Caco-2 (cell line): ENCODE results near the gene LRP6. TPM values are rescaled to one million over a fixed set of nuclear protein-coding genes. Genes with fewer than 3 reads are reported as not detected.

Experiments
- BruUV-seq: library from RNA; stranded (reverse); fragments of 400-500 nt; replicated peaks from 2 replicates; lab custom pipeline; 2021; lab: Mats Ljungman, UMichigan
- CTCF ChIA-PET: fragments of 300-600 bp; sonication (Branson Sonifier 250); formaldehyde crosslinking; loops from one replicate; lab custom pipeline; 2022; ENCODE audit warnings: antibody characterized with exemption; lab: Charles Lee
- POLR2A ChIA-PET: fragments of 300-600 bp; sonication (Branson Sonifier 250); formaldehyde crosslinking; loops from one replicate; lab custom pipeline; 2022; ENCODE audit warnings: antibody characterized with exemption; lab: Charles Lee
- DNase-seq, 2 experiments: peaks; one replicate each; pipeline versions ENCODE4 v3.0.0 to v3.0.0-alpha.2; 2020 to 2022
- H3K27me3 ChIP-seq: replicated peaks from 2 replicates; pipeline ENCODE4 v1.6.0; 2011; ENCODE audit warnings: low read length; ENCODE audit not compliant: control insufficient read depth, insufficient read depth
- H3K36me3 ChIP-seq: 2 replicates; pipeline ENCODE4 v1.5.1; 2011; ENCODE audit warnings: low read length; ENCODE audit not compliant: control insufficient read depth, insufficient read depth
- H3K4me1 ChIP-seq: fragments of 250-450 bp; sonication (Bioruptor Pico); 2 replicates; pipeline ENCODE4 v1.5.1; 2020; ENCODE audit warnings: mild to moderate bottlenecking
- H3K4me3 ChIP-seq: 2 replicates; pipeline ENCODE4 v1.5.1; 2011; ENCODE audit warnings: low read depth, mild to moderate bottlenecking, control low read depth, low read length
- H3K9me3 ChIP-seq: fragments of 250-450 bp; sonication (Bioruptor Pico); 2 replicates; pipeline ENCODE4 v1.5.1; 2020; ENCODE audit warnings: mild to moderate bottlenecking, moderate library complexity
- H3K27ac Mint-ChIP-seq: one replicate; pipeline ENCODE4 v1.8.0; 2022; ENCODE audit warnings: mixed read lengths; ENCODE audit not compliant: unreplicated experiment
- H3K27me3 Mint-ChIP-seq: one replicate; pipeline ENCODE4 v1.8.0; 2022; ENCODE audit warnings: mixed read lengths; ENCODE audit not compliant: insufficient read depth, unreplicated experiment
- H3K36me3 Mint-ChIP-seq: one replicate; pipeline ENCODE4 v1.8.0; 2022; ENCODE audit warnings: mild to moderate bottlenecking, mixed read lengths; ENCODE audit not compliant: insufficient read depth, unreplicated experiment
- H3K4me1 Mint-ChIP-seq: one replicate; pipeline ENCODE4 v1.8.0; 2022; ENCODE audit warnings: low read depth, mixed read lengths; ENCODE audit not compliant: unreplicated experiment
- H3K4me3 Mint-ChIP-seq: one replicate; pipeline ENCODE4 v1.8.0; 2022; ENCODE audit warnings: mild to moderate bottlenecking, moderate library complexity, mixed read lengths; ENCODE audit not compliant: unreplicated experiment
- H3K9me3 Mint-ChIP-seq: one replicate; pipeline ENCODE4 v1.8.0; 2022; ENCODE audit warnings: mixed read lengths; ENCODE audit not compliant: unreplicated experiment
- CTCF ChIP-seq, 2 experiments: fragments of 200-600 bp in 1 of 2; IDR thresholded peaks; 1 replicate in 1 of 2; 2 replicates in 1 of 2; pipeline versions ENCODE4 v1.5.1 to v1.8.0; 2011 to 2022; ENCODE audit warnings: antibody characterized with exemption in 1 of 2, control low read depth in 1 of 2, inconsistent platforms in 1 of 2, low read depth in 1 of 2, low read length in 1 of 2, mild to moderate bottlenecking in 1 of 2, moderate library complexity in 1 of 2; ENCODE audit not compliant: insufficient read depth in 1 of 2, severe bottlenecking in 1 of 2, unreplicated experiment in 1 of 2
- intact Hi-C: fragments of 100-400 bp; cut with micrococcal nuclease; formaldehyde crosslinking; loops from one replicate; pipeline ENCODE4 v1.10.0; 2022; ENCODE audit not compliant: unreplicated experiment
- total RNA-seq: library from RNA; stranded (reverse); gene quantifications from 2 replicates; pipeline ENCODE4 v1.2.3, GENCODE V29; 2022

The LRP6 gene
- total RNA-seq, 1 experiment from 2014 or later, result 72.7 TPM

- no peaks in the 10 kb centered on the region for H3K27me3 Mint-ChIP-seq
- TF ChIP-seq CTCF (IDR thresholded peaks at IDR 0.05; ENCODE audit: insufficient read depth in 1 of 2, low read depth in 1 of 2, low read length in 1 of 2, severe bottlenecking in 1 of 2, unreplicated experiment in 1 of 2), result no peak
- Histone ChIP-seq H3K27me3 (no peaks in the 10 kb centered on the region), H3K4me1 (no peaks in the 10 kb centered on the region), H3K9me3 (0 out of 2 replicates have a peak, but pooled peaks cover 6% of the 10 kb centered on the region), H3K36me3 (peaks cover 3% of the 10 kb centered on the region; the same call in 1 of the 2 replicates), H3K4me3 (no peak overlapping the region)
- CTCF ChIA-PET, result no interaction called here
- no peaks in the 10 kb centered on the region for H3K4me1 Mint-ChIP-seq
- BruUV-seq, result no TSS peak
- POLR2A ChIA-PET, result no interaction called here
- H3K9me3 Mint-ChIP-seq, result peaks cover 20% of the 10 kb centered on the region
- peaks cover 53% of the 10 kb centered on the region for H3K36me3 Mint-ChIP-seq
- no peak overlapping the region for H3K4me3 Mint-ChIP-seq
- intact Hi-C loops, result no loop called here
- no peak overlapping the region for H3K27ac Mint-ChIP-seq
- DNase-seq, result no peak
Observed at GRCh38 chr12:12202105-12202504, 64.7 kb downstream of the LRP6 start.

- Histone ChIP-seq H3K4me3 (no peak overlapping the region), H3K27me3 (no peaks in the 10 kb centered on the region), H3K36me3 (peaks cover 3% of the 10 kb centered on the region; the same call in 1 of the 2 replicates), H3K4me1 (no peaks in the 10 kb centered on the region), H3K9me3 (0 out of 2 replicates have a peak, but pooled peaks cover 6% of the 10 kb centered on the region)
- intact Hi-C loops, result no loop called here
- Mint-ChIP-seq H3K4me3 (no peak overlapping the region), H3K27ac (no peak overlapping the region), H3K4me1 (no peaks in the 10 kb centered on the region), H3K27me3 (no peaks in the 10 kb centered on the region), H3K36me3 (peaks cover 61% of the 10 kb centered on the region), H3K9me3 (peaks cover 28% of the 10 kb centered on the region)
- TF ChIP-seq CTCF (IDR thresholded peaks at IDR 0.05; ENCODE audit: insufficient read depth in 1 of 2, low read depth in 1 of 2, low read length in 1 of 2, severe bottlenecking in 1 of 2, unreplicated experiment in 1 of 2), result no peak
- POLR2A ChIA-PET, result no interaction called here
- TSS peak; percentile 10 for BruUV-seq
- no peak for DNase-seq
- CTCF ChIA-PET, result no interaction called here
Observed at GRCh38 chr12:12201274-12201758, 65.5 kb downstream of the LRP6 start.

DNA sequence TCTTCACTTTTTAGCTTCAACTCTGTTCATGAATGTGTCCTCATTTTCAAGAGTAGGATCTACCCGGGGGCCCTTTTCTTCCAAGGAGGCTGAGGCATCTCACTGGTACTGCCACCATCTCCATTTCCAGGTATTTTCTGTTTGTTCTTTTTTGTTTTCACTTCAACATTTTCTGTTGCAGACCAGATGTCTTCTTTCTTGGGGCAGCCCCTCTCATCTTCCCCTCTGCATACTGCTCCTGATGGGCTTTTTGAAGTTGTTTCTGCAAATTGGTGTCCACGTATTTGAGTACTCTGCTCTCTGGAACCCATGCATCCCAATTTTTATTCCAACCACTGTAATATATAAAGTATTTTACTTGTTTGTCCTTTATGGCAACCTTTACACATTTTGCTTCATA, 66.5 kb downstream of the LRP6 start:
- BruUV-seq, result no TSS peak
- H3K4me3 ChIP-seq, result no peak overlapping the region
- H3K4me1 ChIP-seq, result no peaks in the 10 kb centered on the region
- intact Hi-C loops, result no loop called here
- H3K36me3 ChIP-seq, result peaks cover 3% of the 10 kb centered on the region; the same call in 1 of the 2 replicates
- H3K9me3 ChIP-seq, result 0 out of 2 replicates have a peak, but pooled peaks cover 6% of the 10 kb centered on the region
- Mint-ChIP-seq H3K36me3 (peaks cover 69% of the 10 kb centered on the region), H3K4me3 (no peak overlapping the region), H3K9me3 (peaks cover 31% of the 10 kb centered on the region), H3K27me3 (no peaks in the 10 kb centered on the region), H3K27ac (no peak overlapping the region), H3K4me1 (no peaks in the 10 kb centered on the region)
- no peak for TF ChIP-seq CTCF (IDR thresholded peaks at IDR 0.05; ENCODE audit: insufficient read depth in 1 of 2, low read depth in 1 of 2, low read length in 1 of 2, severe bottlenecking in 1 of 2, unreplicated experiment in 1 of 2)
- DNase-seq, result no peak
- no peaks in the 10 kb centered on the region for H3K27me3 ChIP-seq
- ChIA-PET CTCF (interaction anchor here (0.7 kb wide), 1 partner anchor 135 kb away, joined by 3 read pairs; no protein-coding TSS in a partner anchor), POLR2A (no interaction called here)
